GM10248 (cell line): ENCODE data around the gene NCLN.
"Not testable (repeated sequence)": the region's sequence is repeated elsewhere in the genome, so short reads cannot be mapped to it uniquely, and the experiment has no call there.

Source experiments
- CTCF ChIA-PET: fragments of 300-600 bp; sonication (Branson Sonifier 250); formaldehyde crosslinking; extraction: SDS; loops from one replicate; lab custom pipeline; 2021; ENCODE audit warnings: antibody characterized with exemption; lab: Yijun Ruan, JAX
- POLR2A ChIA-PET: fragments of 350-650 bp; sonication (Branson Sonifier 250); formaldehyde crosslinking; extraction: SDS; loops from one replicate; lab custom pipeline; 2020; ENCODE audit warnings: antibody characterized with exemption; lab: Yijun Ruan, JAX
- DNase-seq: peaks from one replicate; pipeline ENCODE4 v3.0.0; 2012; ENCODE audit errors: extremely low spot score
- CTCF ChIP-seq: IDR thresholded peaks from 2 replicates; pipeline ENCODE4 v1.5.1; 2012; ENCODE audit warnings: mild to moderate bottlenecking, low read depth; ENCODE audit errors: extremely low read depth, missing control alignments, control extremely low read depth

The NCLN gene

DNA sequence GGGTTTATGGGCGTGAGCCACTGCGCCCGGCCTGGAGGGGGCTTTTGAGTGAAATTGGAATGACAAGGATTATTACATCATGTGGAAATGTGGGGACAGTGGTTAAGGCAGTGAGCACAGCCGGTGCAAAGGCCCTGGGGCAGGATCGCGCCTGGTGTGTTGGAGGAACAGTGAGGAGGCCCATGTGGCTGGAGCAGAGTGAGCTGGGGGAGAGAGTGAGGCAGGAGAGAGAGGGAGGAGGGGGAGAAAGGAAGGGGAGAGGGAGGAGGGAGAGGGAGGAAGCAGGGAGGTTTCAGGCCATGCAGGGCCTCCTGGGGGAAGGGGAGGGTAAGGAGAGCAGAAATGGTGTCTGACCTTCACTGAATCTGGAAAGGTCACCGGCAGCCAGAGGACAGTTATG, 27.4 kb downstream of the NCLN start:
- POLR2A ChIA-PET, result no interaction called here
- DNase-seq, result no peak
- CTCF ChIA-PET, result interaction anchor here (0.7 kb wide), 1 partner anchor 16 kb away, joined by 4 read pairs; no protein-coding TSS in a partner anchor
- no peak for TF ChIP-seq CTCF

GRCh38 chr19:3216874-3217273, 31.1 kb downstream of the NCLN start:
- ChIA-PET CTCF (no interaction called here), POLR2A (interaction anchor here (0.6 kb wide), 1 partner anchor 1803 kb away, joined by 3 read pairs; no protein-coding TSS in a partner anchor)
- TF ChIP-seq CTCF, result no peak
- no peak for DNase-seq

- TF ChIP-seq CTCF, result no peak
- DNase-seq, result no peak
- POLR2A ChIA-PET, result interaction anchor here (0.6 kb wide), 1 partner anchor 1084 kb away, joined by 3 read pairs; no protein-coding TSS in a partner anchor
- CTCF ChIA-PET, result interaction anchor here (1.3 kb wide), 2 partner anchors 10 to 11 kb away, joined by 3 to 4 read pairs; no protein-coding TSS in a partner anchor
These were observed 34.8 kb downstream of the NCLN start for GRCh38 chr19:3220576-3220975.

GRCh38 chr19:3221576-3221975, 35.8 kb downstream of the NCLN start:
- DNase-seq, result not testable (repeated sequence)
- POLR2A ChIA-PET, result interaction anchor here (0.6 kb wide), 1 partner anchor 732 kb away, joined by 3 read pairs; no protein-coding TSS in a partner anchor
- CTCF ChIA-PET, result interaction anchor here (1.3 to 1.6 kb wide), 2 partner anchors 9 to 10 kb away, joined by 3 to 4 read pairs; no protein-coding TSS in a partner anchor

DNA sequence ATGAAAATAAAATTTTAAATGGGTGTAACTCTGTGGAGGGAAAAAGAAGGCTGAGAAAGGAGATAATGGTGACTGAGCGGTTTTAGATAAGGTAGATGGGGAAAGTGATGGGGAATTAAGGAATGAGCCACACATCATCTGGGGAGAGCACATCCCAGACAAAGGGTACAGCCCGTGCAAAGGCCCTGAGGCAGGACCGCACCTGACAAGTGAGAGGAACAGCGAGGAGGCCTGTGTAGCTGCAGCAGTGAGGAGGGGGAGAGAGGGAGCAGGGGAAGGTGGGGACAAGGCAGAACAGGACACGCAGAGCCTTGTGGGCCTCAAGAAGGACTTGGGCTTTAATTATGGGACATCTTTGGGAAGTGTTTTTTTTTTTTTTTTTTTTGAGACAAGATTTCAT, 37.0 kb downstream of the NCLN start:
- TF ChIP-seq CTCF, result no peak
- POLR2A ChIA-PET, result no interaction called here
- DNase-seq, result no peak
- CTCF ChIA-PET, result interaction anchor here (1.6 kb wide), 1 partner anchor 11 kb away, joined by 3 read pairs; no protein-coding TSS in a partner anchor

DNA sequence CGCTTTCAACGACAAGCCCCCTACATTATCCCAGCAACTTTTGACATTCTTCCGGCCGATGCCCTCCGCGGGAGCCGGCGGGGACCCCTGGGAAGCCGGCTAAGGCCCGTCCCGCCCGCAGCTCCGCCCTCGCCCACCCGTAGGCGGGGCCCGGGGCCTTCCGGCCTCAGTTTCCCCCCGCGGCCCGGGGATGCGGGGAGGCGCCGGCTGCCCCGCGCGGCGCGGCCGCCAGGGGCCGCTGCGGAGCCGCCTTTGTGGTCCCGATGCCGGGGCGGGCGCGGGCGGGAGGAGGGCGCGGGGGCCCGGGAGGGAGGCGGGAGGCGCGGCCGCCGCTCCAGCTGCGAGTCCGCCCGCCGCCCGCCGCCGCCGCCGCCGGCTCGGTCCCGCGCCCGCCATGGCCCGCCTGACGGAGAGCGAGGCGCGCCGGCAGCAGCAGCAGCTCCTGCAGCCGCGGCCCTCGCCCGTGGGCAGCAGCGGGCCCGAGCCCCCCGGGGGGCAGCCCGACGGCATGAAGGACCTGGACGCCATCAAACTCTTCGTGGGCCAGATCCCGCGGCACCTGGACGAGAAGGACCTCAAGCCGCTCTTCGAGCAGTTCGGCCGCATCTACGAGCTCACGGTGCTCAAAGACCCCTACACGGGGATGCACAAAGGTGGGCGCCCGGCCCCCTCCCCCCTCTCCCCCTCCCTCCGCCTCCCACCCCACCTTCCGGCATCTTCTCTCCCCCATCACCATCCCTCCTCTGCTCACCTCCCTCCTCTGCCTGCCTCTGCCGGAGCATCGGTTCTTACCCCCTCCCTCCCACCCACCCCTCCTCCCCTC, 38.8 kb downstream of the NCLN start, which contains the start of gene CELF5:
Gene CELF5, plus strand, starts transcription at position 316 of the 823 bp plus-strand sequence. Its CDS starts 79 bp downstream, at position 395.
- peak; percentile 68 for TF ChIP-seq CTCF
- ChIA-PET CTCF (interaction anchor here (0.9 to 1.8 kb wide), 3 partner anchors 10 to 26 kb away, joined by 3 to 6 read pairs (median 3); no protein-coding TSS in a partner anchor), POLR2A (no interaction called here)
- DNase-seq, result peak; percentile 84

DNA sequence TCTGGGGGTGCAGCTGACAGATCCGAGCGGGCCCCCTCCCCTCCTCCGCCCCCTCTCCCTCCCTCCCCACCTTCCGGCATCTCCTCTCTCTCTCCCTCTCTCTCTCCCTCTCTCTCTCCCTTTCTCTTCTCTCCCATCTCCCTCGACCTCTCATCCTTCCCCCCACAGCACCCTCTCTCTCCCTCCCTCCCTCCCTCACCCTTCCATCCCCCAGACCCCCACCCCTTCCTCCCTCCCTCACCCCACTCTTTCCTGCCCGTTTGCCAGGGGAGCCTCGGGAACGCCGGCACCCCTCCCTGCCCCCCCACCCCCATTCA, 39.4 kb downstream of the NCLN start:
- no peak for DNase-seq
- CTCF ChIA-PET, result interaction anchor here (1.0 to 1.8 kb wide), 2 partner anchors 12 to 21 kb away, joined by 3 to 6 read pairs; no protein-coding TSS in a partner anchor
- POLR2A ChIA-PET, result no interaction called here
- no peak for TF ChIP-seq CTCF
